ENCODE data around the gene CELSR1. TPM values are rescaled to one million over a fixed set of nuclear protein-coding genes. Genes with fewer than 3 reads are reported as not detected.
A peak's percentile ranks its signal among the peaks of the same experiment; 100 is the strongest.
"Not testable (repeated sequence)": the region's sequence is repeated elsewhere in the genome, so short reads cannot be mapped to it uniquely, and the experiment has no call there.

CELSR1 gene
- total and polyA plus RNA-seq, 8 donors, result 0.75 to 3.2 (median 1.2) TPM

GRCh38 chr22:46504584-46504983, 32.8 kb downstream of the CELSR1 start:
- FAIRE-seq, result no peak

GRCh38 chr22:46502440-46503175, 34.8 kb downstream of the CELSR1 start:
- Histone ChIP-seq H3K4me1 (no peaks in the 10 kb centered on the region), H3K27me3 (no peaks in the 10 kb centered on the region), H3K4me3 (no peak overlapping the region), H3K36me3 (no peaks in the 10 kb centered on the region), H3K27ac (no peak overlapping the region), H3K9me3 (no peaks in the 10 kb centered on the region)
- no peak for ATAC-seq
- intact Hi-C loops (cut with DNase I), result no loop called here
- DNase-seq, result no peak
- no peak for TF ChIP-seq CTCF (IDR thresholded peaks at IDR 0.05)
- 54 to 57% methylated on average over 17 of the region's 17 CpGs for WGBS, 2 donors
- no peak for FAIRE-seq

More at GRCh38 chr22:46504584-46504983, 32.8 kb downstream of the CELSR1 start:
- DNase-seq (no peak), ATAC-seq (no peak)
- Histone ChIP-seq H3K4me1 (no peaks in the 10 kb centered on the region), H3K4me3 (no peak overlapping the region), H3K9me3 (no peaks in the 10 kb centered on the region), H3K27me3 (no peaks in the 10 kb centered on the region), H3K27ac (no peak overlapping the region), H3K36me3 (no peaks in the 10 kb centered on the region)
- intact Hi-C loops (cut with DNase I), result no loop called here
- no peak for TF ChIP-seq CTCF (IDR thresholded peaks at IDR 0.05)
- WGBS, 2 donors, result 70 to 74% methylated on average over 4 of the region's 4 CpGs

GRCh38 chr22:46501701-46502100, 35.7 kb downstream of the CELSR1 start:
- ATAC-seq, result no peak
- intact Hi-C loops (cut with DNase I), result no loop called here
- no peak for FAIRE-seq
- H3K4me3 ChIP-seq, result no peak overlapping the region
- no peak for DNase-seq
- 90 to 91% methylated on average over 3 of the region's 3 CpGs for WGBS, 2 donors
- no peaks in the 10 kb centered on the region for H3K4me1 ChIP-seq
- TF ChIP-seq CTCF (IDR thresholded peaks at IDR 0.05), result no peak
- no peaks in the 10 kb centered on the region for H3K9me3 ChIP-seq
- no peaks in the 10 kb centered on the region for H3K36me3 ChIP-seq
- H3K27me3 ChIP-seq, result no peaks in the 10 kb centered on the region
- no peak overlapping the region for H3K27ac ChIP-seq

- intact Hi-C loops (cut with DNase I); H3K4me3 ChIP-seq: not testable (repeated sequence)
Measured at GRCh38 chr22:46501265-46501664, 36.2 kb downstream of the CELSR1 start.

GRCh38 chr22:46500201-46500600, 37.2 kb downstream of the CELSR1 start:
- Histone ChIP-seq H3K9me3 (no peaks in the 10 kb centered on the region), H3K27ac (no peak overlapping the region), H3K4me3 (no peak overlapping the region), H3K4me1 (no peaks in the 10 kb centered on the region), H3K27me3 (no peaks in the 10 kb centered on the region), H3K36me3 (no peaks in the 10 kb centered on the region)
- WGBS, 2 donors, result 25 to 32% methylated on average over 15 of the region's 15 CpGs
- no peak for TF ChIP-seq CTCF (IDR thresholded peaks at IDR 0.05)
- ATAC-seq (no peak), DNase-seq (no peak), FAIRE-seq (no peak)
- intact Hi-C loops (cut with DNase I), result no loop called here

More at GRCh38 chr22:46501265-46501664, 36.2 kb downstream of the CELSR1 start:
- H3K36me3 ChIP-seq, H3K27ac ChIP-seq, H3K27me3 ChIP-seq, H3K4me1 ChIP-seq, ATAC-seq, FAIRE-seq, H3K9me3 ChIP-seq: not testable (repeated sequence)
- WGBS, 2 donors, result 85 to 91% methylated on average over 12 of the region's 12 CpGs
- peak in 1 of 6 donors; percentile 4 for DNase-seq

Measured in pancreas (tissue), 10 donors.